Measurements from ENCODE around the gene DNAJB4.

The DNAJB4 gene

GRCh38 chr1:78052685-78053405 is 48.1 kb downstream of the DNAJB4 start:
- no peak for DNase-seq (ENCODE audit: insufficient read length, low spot score)
- no peak for FAIRE-seq
- no peak for TF ChIP-seq CTCF (IDR thresholded peaks at IDR 0.05; ENCODE audit: insufficient read depth, missing control alignments)

DNA sequence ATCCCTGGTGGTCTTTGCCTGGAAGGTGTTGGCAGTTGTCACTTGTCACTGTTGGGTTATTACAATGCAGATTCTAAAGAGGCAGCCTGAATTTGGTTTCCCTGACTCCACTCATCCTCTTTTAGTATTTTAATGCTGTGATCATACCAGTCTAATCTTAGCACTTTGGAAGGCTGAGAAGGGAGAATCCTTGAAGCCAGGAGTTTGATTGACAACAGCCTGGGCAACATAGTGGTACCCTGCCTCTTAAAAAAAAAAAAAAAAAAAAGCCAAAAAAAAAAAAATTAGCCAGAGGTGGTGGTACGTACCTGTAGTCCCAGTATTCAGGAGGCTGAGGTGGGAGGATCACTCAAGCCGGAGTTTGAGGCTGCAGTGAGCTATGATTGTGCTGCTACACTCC is 48.8 kb downstream of the DNAJB4 start:
- no peak for FAIRE-seq
- no peak for DNase-seq (ENCODE audit: insufficient read length, low spot score)
- no peak for TF ChIP-seq CTCF (IDR thresholded peaks at IDR 0.05; ENCODE audit: insufficient read depth, missing control alignments)

DNA sequence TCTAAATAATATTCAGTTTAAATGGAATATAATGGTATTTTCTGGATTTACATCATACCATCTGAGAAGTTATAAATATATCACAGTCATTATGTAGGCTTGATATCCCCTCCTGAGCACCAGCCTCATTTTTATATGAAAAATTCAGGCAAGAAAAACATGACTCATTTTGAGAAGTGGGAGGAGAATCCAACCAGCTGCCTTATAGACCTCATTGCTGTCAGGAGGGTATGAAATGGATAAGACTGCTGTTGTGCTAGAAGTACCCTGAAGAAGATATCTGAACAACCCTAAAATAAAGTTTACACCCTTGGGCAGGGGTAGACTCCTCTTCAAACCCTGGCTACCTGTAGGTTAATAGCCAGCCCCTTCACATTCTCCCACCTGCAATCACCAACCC is 49.8 kb downstream of the DNAJB4 start:
- no peak for DNase-seq (ENCODE audit: insufficient read length, low spot score)

DNA sequence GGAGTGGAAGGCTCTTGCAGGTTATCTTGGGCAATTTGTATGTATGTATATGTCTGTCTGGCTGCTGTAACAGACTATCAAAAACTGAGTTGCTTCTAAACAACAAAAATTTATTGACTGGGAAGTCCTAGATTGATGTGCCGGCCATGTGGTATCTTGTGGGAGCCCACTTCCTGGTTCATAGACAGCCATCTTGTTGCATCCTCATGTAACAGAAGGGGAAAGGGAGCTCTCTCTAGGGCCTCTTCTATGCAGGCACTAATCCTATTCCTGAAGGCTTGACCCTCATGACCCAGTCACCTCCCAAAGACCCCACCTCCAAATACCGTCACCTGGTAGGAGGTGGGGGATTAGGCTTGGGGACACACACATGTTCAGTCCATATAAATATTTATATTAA is 50.2 kb downstream of the DNAJB4 start:
- no peak for TF ChIP-seq CTCF (IDR thresholded peaks at IDR 0.05; ENCODE audit: insufficient read depth, missing control alignments)
- DNase-seq (ENCODE audit: insufficient read length, low spot score) (no peak), FAIRE-seq (no peak)

More for the DNA sequence above, 49.8 kb downstream of the DNAJB4 start:
- no peak for FAIRE-seq
- TF ChIP-seq CTCF (IDR thresholded peaks at IDR 0.05; ENCODE audit: insufficient read depth, missing control alignments) = no peak

DNA sequence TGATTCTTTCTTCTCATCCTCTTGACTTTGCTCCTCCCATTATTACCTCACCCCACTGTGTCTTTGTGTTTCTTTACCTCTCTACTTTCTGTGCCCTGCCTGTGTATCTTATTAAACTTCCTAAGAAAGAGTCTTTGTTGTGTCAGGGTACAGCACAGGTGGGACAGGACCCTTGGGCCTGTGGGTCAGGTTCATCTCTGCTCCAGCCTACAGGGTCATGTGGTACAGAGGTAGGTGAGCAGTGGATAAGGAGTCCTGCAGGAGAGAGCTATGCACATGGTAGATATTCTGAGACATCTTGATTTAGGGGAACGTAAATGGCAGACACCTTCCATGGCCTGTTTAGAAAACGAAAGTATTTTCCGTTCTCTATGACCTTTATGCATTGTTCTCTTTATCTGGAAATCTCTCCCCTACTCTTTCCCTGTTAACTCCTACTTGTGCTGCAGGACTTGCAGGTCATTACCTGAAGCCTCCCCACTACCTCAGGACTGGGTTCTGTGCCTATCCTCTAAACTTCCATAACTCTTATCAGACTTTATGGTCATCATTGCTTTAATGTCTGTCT is 50.9 kb downstream of the DNAJB4 start:
- no peak for DNase-seq (ENCODE audit: insufficient read length, low spot score)
- no peak for FAIRE-seq
- no peak for TF ChIP-seq CTCF (IDR thresholded peaks at IDR 0.05; ENCODE audit: insufficient read depth, missing control alignments)

DNA sequence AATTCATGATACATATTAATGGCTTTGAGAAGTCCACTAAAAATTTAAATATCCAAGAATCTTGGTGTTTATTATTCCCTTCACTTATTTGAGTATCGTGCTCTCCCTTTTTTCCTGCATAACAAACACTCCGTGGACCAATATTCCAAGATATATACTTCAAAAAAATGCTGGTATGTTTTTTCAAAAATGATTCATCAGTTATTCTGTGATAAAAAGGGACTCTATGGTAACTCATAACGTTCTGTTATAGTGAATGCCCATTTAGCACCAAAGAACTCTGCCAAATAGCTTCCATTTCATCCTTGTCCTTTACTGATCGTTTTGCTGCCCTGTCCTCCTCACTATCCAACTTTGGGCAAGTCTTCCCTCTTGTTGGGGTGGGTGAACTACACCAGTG is 53.9 kb downstream of the DNAJB4 start:
- no peak for TF ChIP-seq CTCF (IDR thresholded peaks at IDR 0.05; ENCODE audit: insufficient read depth, missing control alignments)
- DNase-seq (ENCODE audit: insufficient read length, low spot score) = no peak
- FAIRE-seq = no peak

DNA sequence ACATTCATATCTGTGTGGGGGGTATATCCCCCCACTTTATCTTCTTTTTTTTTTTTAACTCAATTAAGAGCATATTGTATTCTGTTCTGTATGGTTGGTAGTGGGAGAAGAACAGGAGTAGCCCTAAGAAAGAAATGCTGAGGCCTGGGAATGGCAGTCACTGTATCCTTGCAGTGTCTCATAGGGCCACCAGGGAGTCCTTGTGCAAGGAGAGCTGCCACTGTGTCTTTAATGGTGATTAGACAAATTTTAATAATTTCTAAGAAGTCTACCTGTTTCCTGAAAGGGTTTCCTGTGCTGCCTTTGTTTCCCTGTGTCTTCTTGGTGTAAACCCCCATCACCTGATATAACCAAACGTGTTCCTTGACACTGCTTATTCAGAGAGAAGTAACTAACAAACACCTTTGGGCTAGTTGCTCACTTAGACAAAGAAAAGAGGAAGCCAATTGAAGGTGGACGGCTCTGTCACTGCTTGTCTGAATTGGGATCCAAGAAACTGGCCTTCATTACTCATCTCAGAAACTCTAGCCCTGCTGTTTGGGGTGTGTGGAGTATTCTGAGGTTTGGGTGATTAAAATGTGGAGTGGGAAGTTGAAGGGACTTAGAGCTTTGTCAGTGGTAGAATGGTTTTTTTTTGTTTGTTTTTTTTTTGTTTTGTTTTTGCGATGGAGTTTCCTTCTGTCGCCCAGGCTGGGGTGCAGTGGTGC is 56.3 kb downstream of the DNAJB4 start:
- DNase-seq (ENCODE audit: insufficient read length, low spot score) (no peak), FAIRE-seq (no peak)
- no peak for TF ChIP-seq CTCF (IDR thresholded peaks at IDR 0.05; ENCODE audit: insufficient read depth, missing control alignments)

All from D721Med (cell line).